CD8-positive, alpha-beta memory T cell (primary cell): ENCODE data around the gene METTL16. TPM values are rescaled to one million over a fixed set of nuclear protein-coding genes. Genes with fewer than 3 reads are reported as not detected.
"Not testable (repeated sequence)": the region's sequence is repeated elsewhere in the genome, so short reads cannot be mapped to it uniquely, and the experiment has no call there.

Source experiments
- CTCF ChIA-PET: fragments of 350-600 bp; sonication (Branson Sonifier 250); formaldehyde crosslinking; loops from one replicate; lab custom pipeline; 2021; ENCODE audit warnings: antibody characterized with exemption; lab: Charles Lee
- POLR2A ChIA-PET: fragments of 350-600 bp; sonication (Branson Sonifier 250); formaldehyde crosslinking; loops from one replicate; lab custom pipeline; 2021; ENCODE audit warnings: antibody characterized with exemption; lab: Charles Lee
- DNase-seq, 5 donors: peaks; one replicate each; pipeline versions ENCODE4 v3.0.0 to v3.0.0-alpha.2; 2020 to 2022; ENCODE audit warnings: mixed read lengths in 1 of 5
- H3K27ac ChIP-seq: one replicate; pipeline ENCODE4 v1.7.0; 2013; ENCODE audit warnings: low read depth, mild to moderate bottlenecking, low read length, moderate library complexity
- H3K27me3 ChIP-seq: 2 replicates; pipeline ENCODE4 v1.7.0; 2013; ENCODE audit warnings: low read length, mild to moderate bottlenecking; ENCODE audit not compliant: insufficient read depth, poor library complexity, severe bottlenecking
- H3K36me3 ChIP-seq: 2 replicates; pipeline ENCODE4 v1.7.0; 2013; ENCODE audit warnings: mild to moderate bottlenecking, low read length, moderate library complexity; ENCODE audit not compliant: insufficient read depth
- H3K4me1 ChIP-seq: 2 replicates; pipeline ENCODE4 v1.7.0; 2013; ENCODE audit warnings: mild to moderate bottlenecking, low read length, moderate library complexity; ENCODE audit not compliant: insufficient read depth
- H3K4me3 ChIP-seq: 2 replicates; pipeline ENCODE4 v1.7.0; 2013; ENCODE audit warnings: mild to moderate bottlenecking, low read length
- H3K9me3 ChIP-seq: 2 replicates; pipeline ENCODE4 v1.7.0; 2013; ENCODE audit warnings: mild to moderate bottlenecking, low read length
- H3K27ac Mint-ChIP-seq, 8 donors: one replicate each; pipeline ENCODE4 v1.8.0; 2020 to 2021; ENCODE audit warnings: mixed read lengths in 8 of 8, mild to moderate bottlenecking in 6 of 8, inconsistent platforms in 3 of 8, moderate library complexity in 3 of 8
- H3K27me3 Mint-ChIP-seq, 2 donors: one replicate each; pipeline ENCODE4 v1.8.0; 2020 to 2021; ENCODE audit warnings: mixed read lengths in 2 of 2, mild to moderate bottlenecking in 1 of 2, moderate library complexity in 1 of 2
- H3K36me3 Mint-ChIP-seq, 3 donors: one replicate each; pipeline ENCODE4 v1.8.0; 2020 to 2021; ENCODE audit warnings: mixed read lengths in 3 of 3, inconsistent platforms in 1 of 3, mild to moderate bottlenecking in 1 of 3
- H3K4me1 Mint-ChIP-seq, 3 donors: one replicate each; pipeline ENCODE4 v1.8.0; 2020 to 2021; ENCODE audit warnings: mixed read lengths in 3 of 3, inconsistent platforms in 1 of 3, mild to moderate bottlenecking in 1 of 3
- H3K4me3 Mint-ChIP-seq, 7 donors: one replicate each; pipeline ENCODE4 v1.8.0; 2020 to 2021; ENCODE audit warnings: mixed read lengths in 7 of 7, mild to moderate bottlenecking in 6 of 7, moderate library complexity in 4 of 7, inconsistent platforms in 2 of 7
- H3K9me3 Mint-ChIP-seq, 5 donors: one replicate each; pipeline ENCODE4 v1.8.0; 2020 to 2022; ENCODE audit warnings: mixed read lengths in 5 of 5, mild to moderate bottlenecking in 3 of 5, moderate library complexity in 2 of 5, inconsistent platforms in 1 of 5
- polyA plus RNA-seq: library from polyadenylated mRNA; unstranded; fragments of 300-500 nt; fragmentation: Illumina TruSeq; gene quantifications from one replicate; pipeline ENCODE4 v1.2.3, GENCODE V29; 2021
- total RNA-seq, 2 experiments: library from RNA; stranded (reverse); gene quantifications; one replicate each; pipeline ENCODE4 v1.2.3, GENCODE V29; 2021

Gene METTL16
- total and polyA plus RNA-seq, 3 experiments from 2014 or later, result 30.3 to 72.0 (median 67.2) TPM

GRCh38 chr17:2489286-2489685, 22.4 kb downstream of the METTL16 start:
- POLR2A ChIA-PET, CTCF ChIA-PET: not testable (repeated sequence)

GRCh38 chr17:2487306-2487705, 24.4 kb downstream of the METTL16 start:
- H3K4me3 ChIP-seq, result no peak overlapping the region
- no peaks in the 10 kb centered on the region for H3K9me3 Mint-ChIP-seq
- ChIA-PET POLR2A (no interaction called here), CTCF (interaction anchor here (0.9 kb wide), 1 partner anchor 105 kb away, joined by 3 read pairs; no protein-coding TSS in a partner anchor)
- no peak for DNase-seq
- H3K4me3 Mint-ChIP-seq, result no peak overlapping the region
- no peaks in the 10 kb centered on the region for H3K27me3 ChIP-seq
- H3K27me3 Mint-ChIP-seq, result no peaks in the 10 kb centered on the region
- peak overlapping the region in 2 of 8 donors; percentile 5 to 66 for H3K27ac Mint-ChIP-seq
- no peaks in the 10 kb centered on the region for H3K36me3 ChIP-seq
- peaks cover 37 to 67% (median 56%) of the 10 kb centered on the region in 3 donors for H3K4me1 Mint-ChIP-seq
- peaks cover 19% of the 10 kb centered on the region for H3K4me1 ChIP-seq
- peaks cover 0 to 38% (median 10%) of the 10 kb centered on the region in 3 donors for H3K36me3 Mint-ChIP-seq
- H3K27ac ChIP-seq, result no peak overlapping the region
- H3K9me3 ChIP-seq, result no peaks in the 10 kb centered on the region

More at GRCh38 chr17:2489286-2489685, 22.4 kb downstream of the METTL16 start:
- H3K36me3 ChIP-seq, DNase-seq, H3K27ac ChIP-seq, H3K4me3 Mint-ChIP-seq, H3K4me3 ChIP-seq, H3K9me3 Mint-ChIP-seq, H3K27me3 ChIP-seq, H3K4me1 ChIP-seq, H3K9me3 ChIP-seq, H3K27me3 Mint-ChIP-seq: not testable (repeated sequence)
- Mint-ChIP-seq H3K27ac (peak overlapping the region in 1 of 8 donors; percentile 36), H3K36me3 (peaks cover 0 to 47% (median 10%) of the 10 kb centered on the region in 3 donors), H3K4me1 (peaks cover 22 to 54% (median 36%) of the 10 kb centered on the region in 3 donors)

- peaks cover 25% of the 10 kb centered on the region for H3K4me1 ChIP-seq
- H3K4me3 ChIP-seq, H3K27ac ChIP-seq, H3K27me3 Mint-ChIP-seq, H3K9me3 ChIP-seq, H3K9me3 Mint-ChIP-seq, POLR2A ChIA-PET, H3K27me3 ChIP-seq, H3K4me3 Mint-ChIP-seq, H3K36me3 ChIP-seq, DNase-seq: not testable (repeated sequence)
- H3K4me1 Mint-ChIP-seq, result peaks cover 43 to 70% (median 62%) of the 10 kb centered on the region in 3 donors
- CTCF ChIA-PET, result interaction anchor here (0.9 kb wide), 1 partner anchor 105 kb away, joined by 3 read pairs; no protein-coding TSS in a partner anchor
- peaks cover 0 to 36% (median 9%) of the 10 kb centered on the region in 3 donors for H3K36me3 Mint-ChIP-seq
- H3K27ac Mint-ChIP-seq, result peak overlapping the region in 1 of 8 donors; percentile 58
Measured at GRCh38 chr17:2486709-2487108, 25.0 kb downstream of the METTL16 start.

GRCh38 chr17:2485970-2486369, 25.7 kb downstream of the METTL16 start:
- ChIA-PET CTCF (no interaction called here), POLR2A (no interaction called here)
- H3K4me1 ChIP-seq, result peaks cover 26% of the 10 kb centered on the region
- Mint-ChIP-seq H3K4me3 (no peak overlapping the region), H3K27ac (no peak overlapping the region), H3K27me3 (no peaks in the 10 kb centered on the region), H3K36me3 (peaks cover 0 to 34% (median 8%) of the 10 kb centered on the region in 3 donors), H3K4me1 (peaks cover 49 to 73% (median 65%) of the 10 kb centered on the region in 3 donors), H3K9me3 (no peaks in the 10 kb centered on the region)
- H3K27me3 ChIP-seq, result no peaks in the 10 kb centered on the region
- H3K9me3 ChIP-seq, result no peaks in the 10 kb centered on the region
- DNase-seq, result no peak
- no peak overlapping the region for H3K4me3 ChIP-seq
- H3K36me3 ChIP-seq, result no peaks in the 10 kb centered on the region
- no peak overlapping the region for H3K27ac ChIP-seq

- H3K27me3 Mint-ChIP-seq, result no peaks in the 10 kb centered on the region
- Histone ChIP-seq H3K36me3 (no peaks in the 10 kb centered on the region), H3K27me3 (no peaks in the 10 kb centered on the region), H3K4me1 (peaks cover 26% of the 10 kb centered on the region), H3K4me3 (no peak overlapping the region), H3K27ac (no peak overlapping the region), H3K9me3 (no peaks in the 10 kb centered on the region)
- peaks cover 47 to 73% (median 64%) of the 10 kb centered on the region in 3 donors for H3K4me1 Mint-ChIP-seq
- H3K36me3 Mint-ChIP-seq, result peaks cover 0 to 33% (median 6%) of the 10 kb centered on the region in 3 donors
- DNase-seq, result no peak
- no peak overlapping the region for H3K4me3 Mint-ChIP-seq
- peak overlapping the region in 1 of 8 donors; percentile 64 for H3K27ac Mint-ChIP-seq
- ChIA-PET CTCF (no interaction called here), POLR2A (no interaction called here)
- H3K9me3 Mint-ChIP-seq, result no peaks in the 10 kb centered on the region
Measured at GRCh38 chr17:2485543-2485942, 26.1 kb downstream of the METTL16 start.

- H3K4me3 Mint-ChIP-seq, result no peak overlapping the region
- DNase-seq, result no peak
- peak overlapping the region in 2 of 8 donors; percentile 23 to 73 for H3K27ac Mint-ChIP-seq
- no peaks in the 10 kb centered on the region for H3K27me3 Mint-ChIP-seq
- H3K9me3 Mint-ChIP-seq, result no peaks in the 10 kb centered on the region
- Histone ChIP-seq H3K36me3 (no peaks in the 10 kb centered on the region), H3K27me3 (no peaks in the 10 kb centered on the region), H3K27ac (no peak overlapping the region), H3K9me3 (no peaks in the 10 kb centered on the region), H3K4me1 (peaks cover 26% of the 10 kb centered on the region), H3K4me3 (no peak overlapping the region)
- ChIA-PET CTCF (interaction anchor here (0.6 kb wide), 1 partner anchor 191 kb away, joined by 3 read pairs; no protein-coding TSS in a partner anchor), POLR2A (no interaction called here)
- H3K36me3 Mint-ChIP-seq, result peaks cover 0 to 36% (median 6%) of the 10 kb centered on the region in 3 donors
- H3K4me1 Mint-ChIP-seq, result peaks cover 51 to 73% (median 64%) of the 10 kb centered on the region in 3 donors
Measured at GRCh38 chr17:2484876-2485275, 26.8 kb downstream of the METTL16 start.

GRCh38 chr17:2483084-2483483, 28.6 kb downstream of the METTL16 start:
- Histone ChIP-seq H3K36me3 (no peaks in the 10 kb centered on the region), H3K9me3 (no peaks in the 10 kb centered on the region), H3K27ac (no peak overlapping the region), H3K4me3 (no peak overlapping the region), H3K27me3 (no peaks in the 10 kb centered on the region), H3K4me1 (peaks cover 26% of the 10 kb centered on the region)
- no peak for DNase-seq
- Mint-ChIP-seq H3K4me3 (peak overlapping the region in 3 of 7 donors; percentile 42 to 69 (median 58)), H3K4me1 (peaks cover 46 to 67% (median 57%) of the 10 kb centered on the region in 3 donors), H3K27ac (peak overlapping the region; percentile 6 to 94 (median 86)), H3K9me3 (no peaks in the 10 kb centered on the region), H3K36me3 (peaks cover 0 to 37% (median 7%) of the 10 kb centered on the region in 3 donors), H3K27me3 (no peaks in the 10 kb centered on the region)
- POLR2A ChIA-PET, result interaction anchor here (1.1 kb wide), 1 partner anchor 67 kb away, joined by 3 read pairs; no protein-coding TSS in a partner anchor
- CTCF ChIA-PET, result no interaction called here

- peak overlapping the region; percentile 53 for H3K27ac ChIP-seq
- Mint-ChIP-seq H3K27ac (peak overlapping the region; percentile 80 to 97 (median 90)), H3K4me3 (peak overlapping the region; percentile 30 to 72 (median 64)), H3K27me3 (no peaks in the 10 kb centered on the region), H3K9me3 (no peaks in the 10 kb centered on the region), H3K36me3 (peaks cover 0 to 42% (median 12%) of the 10 kb centered on the region in 3 donors), H3K4me1 (peaks cover 46 to 63% (median 54%) of the 10 kb centered on the region in 3 donors)
- ChIA-PET POLR2A (interaction anchor here (0.7 to 1.4 kb wide), 2 partner anchors 29 to 490 kb away, joined by 3 to 4 read pairs; partner anchors contain the start of gene METTL16), CTCF (no interaction called here)
- H3K27me3 ChIP-seq, result no peaks in the 10 kb centered on the region
- no peaks in the 10 kb centered on the region for H3K36me3 ChIP-seq
- no peak overlapping the region for H3K4me3 ChIP-seq
- DNase-seq, result peak in 2 of 5 donors; percentile 6 to 37
- peaks cover 26% of the 10 kb centered on the region for H3K4me1 ChIP-seq
- H3K9me3 ChIP-seq, result no peaks in the 10 kb centered on the region
Measured at GRCh38 chr17:2482218-2482617, 29.5 kb downstream of the METTL16 start.
